ENCODE measurements around the gene AEBP2. TPM values are rescaled to one million over a fixed set of nuclear protein-coding genes. Genes with fewer than 3 reads are reported as not detected.
A peak's percentile ranks its signal among the peaks of the same experiment; 100 is the strongest.
"Not testable (repeated sequence)": the region's sequence is repeated elsewhere in the genome, so short reads cannot be mapped to it uniquely, and the experiment has no call there.

Gene AEBP2
- total RNA-seq, 1 donor: 17.9 TPM

- H3K4me3 ChIP-seq (ENCODE audit: low read depth, low read length): no peak overlapping the region
- no peak for DNase-seq (ENCODE audit: low read depth)
- TF ChIP-seq CTCF (IDR thresholded peaks at IDR 0.05; ENCODE audit: insufficient read depth, low read length): no peak
Observed at GRCh38 chr12:19423166-19423930, 15.9 kb upstream of the AEBP2 start.

GRCh38 chr12:19428246-19428645 lies 11.0 kb upstream of the AEBP2 start:
- DNase-seq (ENCODE audit: low read depth): no peak
- H3K4me3 ChIP-seq (ENCODE audit: low read depth, low read length): no peak overlapping the region
- TF ChIP-seq CTCF (IDR thresholded peaks at IDR 0.05; ENCODE audit: insufficient read depth, low read length): no peak

- DNase-seq (ENCODE audit: low read depth); H3K4me3 ChIP-seq (ENCODE audit: low read depth, low read length): not testable (repeated sequence)
Observed at GRCh38 chr12:19429491-19429890, 9.8 kb upstream of the AEBP2 start.

- DNase-seq (ENCODE audit: low read depth): peak; percentile 58
- H3K4me3 ChIP-seq (ENCODE audit: low read depth, low read length): no peak overlapping the region
- no peak for TF ChIP-seq CTCF (IDR thresholded peaks at IDR 0.05; ENCODE audit: insufficient read depth, low read length)
Observed at GRCh38 chr12:19430988-19431387, 8.3 kb upstream of the AEBP2 start.

- H3K4me3 ChIP-seq (ENCODE audit: low read depth, low read length): no peak overlapping the region
- no peak for TF ChIP-seq CTCF (IDR thresholded peaks at IDR 0.05; ENCODE audit: insufficient read depth, low read length)
- peak; percentile 84 for DNase-seq (ENCODE audit: low read depth)
Observed at GRCh38 chr12:19431407-19432308, 7.6 kb upstream of the AEBP2 start.

GRCh38 chr12:19432309-19433170 lies 6.8 kb upstream of the AEBP2 start:
- DNase-seq (ENCODE audit: low read depth): no peak
- no peak for TF ChIP-seq CTCF (IDR thresholded peaks at IDR 0.05; ENCODE audit: insufficient read depth, low read length)
- H3K4me3 ChIP-seq (ENCODE audit: low read depth, low read length): no peak overlapping the region
